GM21423 (cell line): Measurements from ENCODE around the gene CRHR2.

Experiments used
- ATAC-seq: cut with Tn5 transposase; IDR thresholded peaks from one replicate; pipeline ENCODE4 v1.9.1; 2021; ENCODE audit warnings: mild to moderate bottlenecking, moderate library complexity; ENCODE audit not compliant: unreplicated experiment

The CRHR2 gene

GRCh38 chr7:30683306-30683705, 1.1 kb upstream of the CRHR2 start:
- ATAC-seq: no peak

DNA sequence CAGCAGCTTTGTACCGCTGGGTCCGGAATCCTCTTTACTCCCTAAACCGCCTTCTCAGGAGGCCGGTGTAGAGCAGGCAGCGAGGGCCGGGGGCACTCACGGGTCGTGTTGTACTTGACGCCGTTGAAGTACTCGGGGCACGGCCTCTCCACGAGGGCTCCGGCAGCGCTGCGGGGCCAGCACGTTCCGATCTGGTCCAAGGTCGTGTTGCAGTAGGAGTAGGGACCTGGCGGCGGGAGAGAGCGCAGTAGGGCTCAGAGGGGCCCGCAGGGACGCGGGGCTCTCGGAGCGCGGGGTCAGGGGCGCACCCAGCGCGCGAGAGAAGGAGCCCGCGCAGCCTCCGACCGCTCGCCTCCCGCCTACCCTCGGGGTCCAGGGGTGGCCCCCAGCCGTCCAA, 443 bp downstream of the CRHR2 start:
- ATAC-seq: no peak

GRCh38 chr7:30681331-30681797, 892 bp downstream of the CRHR2 start:
- no peak for ATAC-seq

DNA sequence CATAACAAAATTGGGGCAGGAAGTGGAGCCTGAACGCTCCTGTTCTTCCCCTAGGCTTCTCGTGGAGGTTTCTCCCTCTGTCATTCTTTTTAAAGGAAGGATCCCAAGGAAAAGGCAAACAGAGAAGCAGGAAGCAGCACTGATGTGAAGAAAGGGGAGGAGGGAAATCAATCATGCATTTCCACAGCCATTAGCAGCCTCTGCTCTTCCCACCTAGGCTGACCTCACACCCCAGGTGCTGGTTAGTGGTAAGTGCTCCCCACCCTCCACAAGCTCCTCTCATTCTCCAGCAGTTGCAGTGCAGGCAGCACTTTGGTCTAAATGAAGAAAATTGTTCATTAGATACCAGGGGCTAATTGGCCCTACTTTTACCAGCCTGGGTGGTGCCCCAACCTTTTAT, 2.6 kb downstream of the CRHR2 start:
- ATAC-seq: no peak

DNA sequence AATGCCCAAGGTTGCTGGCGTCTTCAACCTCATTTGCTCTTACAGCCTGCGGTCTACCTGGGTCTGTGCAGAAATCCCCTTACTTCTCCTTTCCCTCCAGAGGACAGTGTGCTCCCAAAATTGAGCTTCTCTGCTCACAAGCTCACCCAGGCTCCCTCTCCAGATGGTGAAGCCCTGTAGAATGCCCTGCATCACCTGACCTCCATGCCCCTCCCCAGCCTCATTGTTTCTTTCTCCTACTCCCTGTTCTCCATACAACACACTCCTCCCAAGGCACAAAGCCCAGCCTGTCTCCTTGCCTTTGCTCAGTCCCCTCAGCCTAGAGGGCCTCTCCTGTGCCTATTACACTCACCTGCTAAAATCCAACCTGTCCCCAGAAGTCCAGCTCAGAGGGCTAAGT, 3.5 kb downstream of the CRHR2 start:
- no peak for ATAC-seq

- ATAC-seq: no peak
These were observed 7.4 kb downstream of the CRHR2 start for GRCh38 chr7:30674876-30675275.

GRCh38 chr7:30674420-30674819, 7.8 kb downstream of the CRHR2 start:
- no peak for ATAC-seq

GRCh38 chr7:30671793-30672465, 10.3 kb downstream of the CRHR2 start:
- ATAC-seq: no peak

- ATAC-seq: no peak
These were observed 14.2 kb downstream of the CRHR2 start for GRCh38 chr7:30668102-30668501.

DNA sequence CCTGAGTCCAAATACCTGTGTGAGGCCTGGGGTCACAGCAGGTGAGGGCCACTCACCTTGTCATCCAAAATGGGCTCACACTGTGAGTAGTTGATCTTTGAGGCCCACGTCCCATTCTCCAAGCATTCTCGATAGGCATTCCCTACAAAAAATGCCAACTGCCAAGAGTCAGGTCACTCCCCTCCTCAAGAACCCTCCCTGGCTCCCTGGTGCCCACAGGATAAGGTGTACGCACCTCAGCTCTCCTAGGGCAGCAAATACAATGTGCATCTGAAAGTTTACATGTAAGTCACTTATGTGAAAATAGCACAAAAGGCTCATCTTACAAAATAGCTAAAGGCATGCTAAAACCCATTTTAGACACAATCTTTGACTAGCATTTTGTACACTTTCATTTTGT, 15.1 kb downstream of the CRHR2 start:
- ATAC-seq: no peak

- no peak for ATAC-seq
These were observed 16.8 kb downstream of the CRHR2 start for GRCh38 chr7:30665449-30665848.

GRCh38 chr7:30665043-30665442, 17.2 kb downstream of the CRHR2 start:
- ATAC-seq: no peak

- no peak for ATAC-seq
These were observed 17.9 kb downstream of the CRHR2 start for GRCh38 chr7:30664184-30664885.

- no peak for ATAC-seq
These were observed 18.8 kb downstream of the CRHR2 start for GRCh38 chr7:30663414-30663813.

DNA sequence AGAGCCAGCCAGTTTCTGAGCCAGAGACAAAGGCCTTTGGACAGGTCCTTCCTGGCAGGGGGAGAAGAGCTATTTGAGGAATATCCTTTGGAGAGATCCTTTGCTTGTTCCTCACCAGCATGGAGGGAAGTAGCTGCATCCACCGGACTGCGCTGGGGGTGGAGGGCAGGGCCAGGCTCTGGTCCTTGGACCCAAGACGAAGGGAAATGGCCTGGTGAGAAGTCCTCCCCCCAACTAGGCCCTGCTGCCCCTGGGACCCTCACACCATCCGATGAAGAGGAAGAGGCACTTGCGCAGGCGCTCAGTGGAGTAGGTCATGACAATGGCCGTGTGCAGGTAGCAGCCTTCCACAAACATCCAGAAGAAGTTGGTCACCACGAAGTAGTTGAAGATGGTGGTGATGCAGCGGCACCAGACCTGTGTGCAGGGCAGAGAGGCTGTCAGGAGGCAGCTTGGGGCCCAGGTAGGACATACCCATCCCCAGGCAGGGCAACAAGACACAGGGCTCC, 19.8 kb downstream of the CRHR2 start:
- ATAC-seq: no peak

DNA sequence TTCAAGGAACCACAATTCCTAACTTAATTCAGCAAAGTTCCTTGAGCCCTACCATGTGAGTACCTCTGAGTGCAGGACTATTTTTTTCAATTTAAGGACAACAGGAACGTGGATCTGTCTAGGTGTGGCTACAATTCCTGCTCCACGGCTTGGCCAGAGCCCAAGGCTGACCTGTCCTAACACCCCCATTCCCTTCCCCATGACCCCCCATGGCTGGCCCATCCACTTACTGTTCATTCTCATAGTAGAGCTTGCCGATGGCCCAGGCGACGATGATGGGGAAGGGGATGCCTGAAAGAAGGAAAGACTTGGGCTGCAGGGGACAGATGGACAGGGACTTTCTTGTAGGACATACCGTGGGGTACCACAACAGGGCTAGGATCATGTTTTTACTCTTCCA, 20.3 kb downstream of the CRHR2 start:
- no peak for ATAC-seq

- no peak for ATAC-seq
These were observed 21.7 kb downstream of the CRHR2 start for GRCh38 chr7:30660331-30661255.

GRCh38 chr7:30659312-30659711, 22.9 kb downstream of the CRHR2 start:
- ATAC-seq: no peak

- no peak for ATAC-seq
These were observed 23.7 kb downstream of the CRHR2 start for GRCh38 chr7:30658479-30659074.

GRCh38 chr7:30657131-30657530, 25.1 kb downstream of the CRHR2 start:
- ATAC-seq: no peak
